HG02763 (cell line): ENCODE data around the gene TOGARAM2.
"Not testable (repeated sequence)": the region's sequence is repeated elsewhere in the genome, so short reads cannot be mapped to it uniquely, and the experiment has no call there.

Source experiments
- ATAC-seq: cut with Tn5 transposase; IDR thresholded peaks from one replicate; pipeline ENCODE4 v1.9.1; 2021; ENCODE audit warnings: mild to moderate bottlenecking, moderate library complexity; ENCODE audit not compliant: unreplicated experiment

TOGARAM2 gene

GRCh38 chr2:29071032-29071975, 90.2 kb downstream of the TOGARAM2 start:
- ATAC-seq: no peak

GRCh38 chr2:29072251-29072650, 91.2 kb downstream of the TOGARAM2 start:
- ATAC-seq: no peak

- no peak for ATAC-seq
Observed at GRCh38 chr2:29072971-29073725, 92.0 kb downstream of the TOGARAM2 start.

GRCh38 chr2:29073933-29074332, 92.8 kb downstream of the TOGARAM2 start:
- no peak for ATAC-seq

GRCh38 chr2:29074411-29074810, 93.3 kb downstream of the TOGARAM2 start, which contains the start of gene PCARE:
TSS of gene PCARE (minus strand) at chr2:29074523. CDS start at chr2:29074261, 262 bp downstream.
- no peak for ATAC-seq

GRCh38 chr2:29075894-29076705, 95.0 kb downstream of the TOGARAM2 start:
- ATAC-seq: no peak

GRCh38 chr2:29079887-29080286, 98.8 kb downstream of the TOGARAM2 start:
- no peak for ATAC-seq

- no peak for ATAC-seq
Observed at GRCh38 chr2:29080886-29081743, 100.0 kb downstream of the TOGARAM2 start.

- no peak for ATAC-seq
Observed at GRCh38 chr2:29082804-29083495, 101.9 kb downstream of the TOGARAM2 start.

GRCh38 chr2:29084554-29084953, 103.5 kb downstream of the TOGARAM2 start:
- no peak for ATAC-seq

- ATAC-seq: not testable (repeated sequence)
Observed at GRCh38 chr2:29090311-29090710, 109.2 kb downstream of the TOGARAM2 start.

- ATAC-seq: no peak
Observed at GRCh38 chr2:29096969-29097368, 115.9 kb downstream of the TOGARAM2 start.

- no peak for ATAC-seq
Observed at GRCh38 chr2:29097569-29097968, 116.5 kb downstream of the TOGARAM2 start.

GRCh38 chr2:29100564-29100963, 119.5 kb downstream of the TOGARAM2 start:
- ATAC-seq: no peak
